ENCODE data around the gene KIAA0825. TPM values are rescaled to one million over a fixed set of nuclear protein-coding genes. Genes with fewer than 3 reads are reported as not detected.

The KIAA0825 gene
- total and polyA plus RNA-seq, 7 donors = 0.46 to 4.6 (median 3.3) TPM; not detected in 1

DNA sequence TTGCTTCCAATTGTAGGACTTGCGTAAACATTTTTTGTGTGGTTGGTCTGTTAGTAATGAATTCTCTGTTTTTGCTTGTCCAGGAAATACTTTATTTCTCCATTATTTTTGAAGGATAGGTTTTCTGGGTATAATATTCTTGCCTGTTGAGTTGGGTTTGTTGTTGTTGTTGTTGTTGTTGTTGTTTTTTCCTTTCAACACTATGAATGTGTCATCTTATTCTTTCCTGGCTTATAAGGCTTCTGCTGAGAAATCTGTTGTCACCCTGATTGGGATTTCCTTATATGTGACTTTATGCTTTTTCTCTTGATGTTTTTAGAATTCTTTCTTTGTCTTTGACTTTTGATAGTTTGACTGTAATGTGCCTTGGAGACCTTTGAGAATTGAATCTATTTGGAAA, 39.9 kb upstream of the KIAA0825 start:
- Histone ChIP-seq H3K4me3 (no peak overlapping the region), H3K36me3 (peaks cover 0 to 30% (median 0%) of the 10 kb centered on the region in 4 donors), H3K27ac (no peak overlapping the region), H3K4me1 (no peaks in the 10 kb centered on the region), H3K9me3 (peaks cover 3 to 11% (median 6%) of the 10 kb centered on the region in 4 donors), H3K27me3 (no peaks in the 10 kb centered on the region)
- 98% methylated on average over 1 of the region's 1 CpG for WGBS, 2 donors
- no peak for DNase-seq
- TF ChIP-seq POLR2AphosphoS5 (IDR thresholded peaks at IDR 0.05) = no peak
- intact Hi-C loops (cut with DNase I) = no loop called here

DNA sequence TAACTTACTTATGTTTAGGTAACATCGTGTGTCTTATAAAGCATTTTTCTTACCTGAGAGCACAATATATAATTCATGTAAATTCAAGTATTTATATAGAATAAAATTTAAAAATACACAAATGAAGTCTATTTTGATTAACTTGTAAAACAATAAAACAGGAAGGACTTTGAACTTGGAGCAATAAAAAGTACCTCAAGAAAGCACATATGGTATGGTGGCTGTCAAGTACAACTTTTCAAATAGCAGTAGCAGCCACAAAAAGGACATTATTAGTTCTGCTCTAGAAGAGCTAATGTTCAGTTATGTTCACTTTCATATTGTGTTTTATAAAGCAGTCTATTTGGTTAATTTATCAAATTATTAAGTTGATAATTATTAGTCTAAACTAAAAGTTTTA, 31.5 kb upstream of the KIAA0825 start:
- TF ChIP-seq POLR2AphosphoS5 (IDR thresholded peaks at IDR 0.05) (no peak), POLR2A (IDR thresholded peaks at IDR 0.05) (no peak), EP300 (IDR thresholded peaks at IDR 0.05) (no peak), CTCF (IDR thresholded peaks at IDR 0.05) (no peak)
- no peaks in the 10 kb centered on the region for H3K4me1 ChIP-seq
- no peak for DNase-seq
- H3K9me3 ChIP-seq = peaks cover 0 to under 1% (median under 1%) of the 10 kb centered on the region in 4 donors
- H3K4me3 ChIP-seq = no peak overlapping the region
- H3K36me3 ChIP-seq = peaks cover 0 to 11% (median 0%) of the 10 kb centered on the region in 4 donors
- H3K27ac ChIP-seq = no peak overlapping the region
- H3K27me3 ChIP-seq = no peaks in the 10 kb centered on the region
- intact Hi-C loops (cut with DNase I) = no loop called here
- 25 to 71% methylated on average over 1 of the region's 1 CpG for WGBS, 2 donors

DNA sequence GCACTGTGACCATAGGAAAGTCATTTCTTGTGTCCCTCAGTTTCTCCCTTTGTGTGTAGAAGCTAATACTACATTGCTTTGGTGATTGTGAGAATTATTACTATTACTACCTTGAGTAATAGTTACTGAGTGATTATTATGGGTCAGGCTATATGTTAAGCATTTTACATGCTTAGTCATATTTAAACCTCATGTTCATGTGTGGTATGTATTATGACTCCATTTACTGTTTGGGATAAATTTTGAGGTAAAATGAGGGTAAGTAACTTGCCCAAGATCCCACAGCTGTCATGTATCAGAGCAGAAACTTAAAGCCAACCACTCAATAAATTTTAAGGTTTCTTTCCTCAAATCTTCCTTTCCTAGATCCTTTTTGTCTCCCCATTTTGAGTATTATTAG, 28.4 kb upstream of the KIAA0825 start:
- peaks cover 0 to 11% (median 0%) of the 10 kb centered on the region in 4 donors for H3K36me3 ChIP-seq
- no peaks in the 10 kb centered on the region for H3K27me3 ChIP-seq
- H3K4me1 ChIP-seq = no peaks in the 10 kb centered on the region
- no peak overlapping the region for H3K27ac ChIP-seq
- no peak for DNase-seq
- H3K9me3 ChIP-seq = no peaks in the 10 kb centered on the region
- intact Hi-C loops (cut with DNase I) = no loop called here
- H3K4me3 ChIP-seq = no peak overlapping the region
- no peak for TF ChIP-seq POLR2A (IDR thresholded peaks at IDR 0.05)
- TF ChIP-seq POLR2AphosphoS5 (IDR thresholded peaks at IDR 0.05) = no peak
- no peak for TF ChIP-seq EP300 (IDR thresholded peaks at IDR 0.05)
- TF ChIP-seq CTCF (IDR thresholded peaks at IDR 0.05) = no peak

GRCh38 chr5:94645053-94645452, 26.6 kb upstream of the KIAA0825 start:
- Histone ChIP-seq H3K36me3 (peaks cover 0 to 11% (median 0%) of the 10 kb centered on the region in 4 donors), H3K4me3 (no peak overlapping the region), H3K4me1 (no peaks in the 10 kb centered on the region), H3K9me3 (peaks cover 0 to 2% (median 0%) of the 10 kb centered on the region in 4 donors), H3K27ac (no peak overlapping the region), H3K27me3 (no peaks in the 10 kb centered on the region)
- intact Hi-C loops (cut with DNase I) = no loop called here
- TF ChIP-seq POLR2AphosphoS5 (IDR thresholded peaks at IDR 0.05) (no peak), CTCF (IDR thresholded peaks at IDR 0.05) (no peak), POLR2A (IDR thresholded peaks at IDR 0.05) (no peak), EP300 (IDR thresholded peaks at IDR 0.05) (no peak)
- 93 to 96% methylated on average over 3 of the region's 3 CpGs for WGBS, 2 donors
- DNase-seq = no peak

GRCh38 chr5:94640176-94640575, 21.8 kb upstream of the KIAA0825 start:
- Histone ChIP-seq H3K27ac (no peak overlapping the region), H3K4me1 (no peaks in the 10 kb centered on the region), H3K36me3 (peaks cover 0 to 11% (median 0%) of the 10 kb centered on the region in 4 donors), H3K9me3 (peaks cover 0 to 5% (median 1%) of the 10 kb centered on the region in 4 donors), H3K27me3 (no peaks in the 10 kb centered on the region), H3K4me3 (no peak overlapping the region)
- intact Hi-C loops (cut with DNase I) = no loop called here
- WGBS, 2 donors = 97 to 98% methylated on average over 3 of the region's 3 CpGs
- DNase-seq = no peak
- no peak for TF ChIP-seq POLR2A (IDR thresholded peaks at IDR 0.05)
- TF ChIP-seq EP300 (IDR thresholded peaks at IDR 0.05) = no peak
- no peak for TF ChIP-seq POLR2AphosphoS5 (IDR thresholded peaks at IDR 0.05)
- TF ChIP-seq CTCF (IDR thresholded peaks at IDR 0.05) = no peak
